Osteoblast (primary cell): ENCODE data around the gene ULBP1. TPM values are rescaled to one million over a fixed set of nuclear protein-coding genes. Genes with fewer than 3 reads are reported as not detected.
A peak's percentile ranks its signal among the peaks of the same experiment; 100 is the strongest.
"Not testable (repeated sequence)": the region's sequence is repeated elsewhere in the genome, so short reads cannot be mapped to it uniquely, and the experiment has no call there.

Experiments used
- DNase-seq: peaks from one replicate; pipeline ENCODE4 v3.0.0; 2011; ENCODE audit warnings: low spot score, mixed read lengths; ENCODE audit not compliant: insufficient read length; ENCODE audit errors: missing footprints
- H2AFZ ChIP-seq: 2 replicates; pipeline ENCODE4 v1.6.0; 2011; ENCODE audit warnings: mild to moderate bottlenecking, low read length
- H3K27ac ChIP-seq: 2 replicates; pipeline ENCODE4 v1.5.1; 2011; ENCODE audit warnings: mild to moderate bottlenecking, low read depth, low read length, moderate library complexity
- H3K27me3 ChIP-seq: 2 replicates; pipeline ENCODE4 v1.6.0; 2012; ENCODE audit warnings: mild to moderate bottlenecking, control low read depth, inconsistent platforms, low read length, moderate library complexity; ENCODE audit not compliant: insufficient read depth
- H3K36me3 ChIP-seq: 2 replicates; pipeline ENCODE4 v1.5.1; 2011; ENCODE audit warnings: mild to moderate bottlenecking, low read length, control low read depth, moderate library complexity; ENCODE audit not compliant: insufficient read depth
- H3K4me1 ChIP-seq: 2 replicates; pipeline ENCODE4 v1.5.1; 2011; ENCODE audit warnings: mild to moderate bottlenecking, low read length, control low read depth, moderate library complexity; ENCODE audit not compliant: insufficient read depth
- H3K4me2 ChIP-seq: 2 replicates; pipeline ENCODE4 v1.6.0; 2011; ENCODE audit warnings: mild to moderate bottlenecking, low read length; ENCODE audit not compliant: insufficient read depth
- H3K4me3 ChIP-seq: fragments of 200-600 bp; sonication (generic); 3 replicates; pipeline ENCODE4 v1.5.1; 2012; ENCODE audit warnings: mild to moderate bottlenecking, low read length, inconsistent platforms; ENCODE audit not compliant: insufficient read depth
- H3K79me2 ChIP-seq: 2 replicates; pipeline ENCODE4 v1.6.0; 2012; ENCODE audit warnings: mild to moderate bottlenecking, low read length, control low read depth, inconsistent platforms; ENCODE audit not compliant: insufficient read depth
- H3K9me3 ChIP-seq: 2 replicates; pipeline ENCODE4 v1.5.1; 2011; ENCODE audit warnings: low read depth, low read length, control low read depth
- H4K20me1 ChIP-seq: 2 replicates; pipeline ENCODE4 v1.6.0; 2012; ENCODE audit warnings: mild to moderate bottlenecking, low read length, control low read depth; ENCODE audit not compliant: insufficient read depth
- CTCF ChIP-seq: IDR thresholded peaks from 2 replicates; pipeline ENCODE4 v1.5.1; 2011; ENCODE audit warnings: mild to moderate bottlenecking, low read depth, low read length, moderate library complexity; ENCODE audit errors: extremely low read depth
- total RNA-seq: library from RNA; depleted of rRNA; stranded (reverse); fragments of >200 nt; gene quantifications from 2 replicates; pipeline ENCODE4 v1.2.3, GENCODE V29; 2012

Gene ULBP1
- total RNA-seq, 1 donor = 0.72 TPM

DNA sequence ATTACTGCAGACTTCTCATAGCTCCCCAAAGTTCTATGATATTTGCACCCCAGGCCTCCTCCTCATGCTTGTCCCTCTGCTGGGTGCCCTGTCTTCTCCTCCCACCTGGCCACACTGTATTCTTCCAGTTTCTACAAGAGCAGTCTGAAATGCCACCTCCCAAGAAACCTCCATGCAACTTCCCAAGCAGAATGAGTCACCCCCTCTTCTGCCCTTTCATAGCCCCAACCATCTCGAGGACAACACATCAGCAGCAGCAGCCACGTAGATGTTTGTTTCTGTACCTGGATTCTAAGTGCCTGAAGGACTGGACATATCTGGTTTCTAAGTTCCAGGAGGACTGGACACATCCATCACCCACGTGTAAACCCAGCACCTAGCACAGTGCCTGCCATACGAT lies 28.5 kb upstream of the ULBP1 start:
- no peak overlapping the region for H3K27ac ChIP-seq
- H3K4me2 ChIP-seq = no peak overlapping the region
- H3K4me1 ChIP-seq = peaks cover 12% of the 10 kb centered on the region
- DNase-seq = peak; percentile 76
- no peaks in the 10 kb centered on the region for H3K36me3 ChIP-seq
- H4K20me1 ChIP-seq = no peaks in the 10 kb centered on the region
- TF ChIP-seq CTCF = no peak
- H3K27me3 ChIP-seq = peaks cover 54% of the 10 kb centered on the region
- H3K79me2 ChIP-seq = no peaks in the 10 kb centered on the region
- H3K4me3 ChIP-seq = no peak overlapping the region
- no peaks in the 10 kb centered on the region for H3K9me3 ChIP-seq
- no peak overlapping the region for H2AFZ ChIP-seq

DNA sequence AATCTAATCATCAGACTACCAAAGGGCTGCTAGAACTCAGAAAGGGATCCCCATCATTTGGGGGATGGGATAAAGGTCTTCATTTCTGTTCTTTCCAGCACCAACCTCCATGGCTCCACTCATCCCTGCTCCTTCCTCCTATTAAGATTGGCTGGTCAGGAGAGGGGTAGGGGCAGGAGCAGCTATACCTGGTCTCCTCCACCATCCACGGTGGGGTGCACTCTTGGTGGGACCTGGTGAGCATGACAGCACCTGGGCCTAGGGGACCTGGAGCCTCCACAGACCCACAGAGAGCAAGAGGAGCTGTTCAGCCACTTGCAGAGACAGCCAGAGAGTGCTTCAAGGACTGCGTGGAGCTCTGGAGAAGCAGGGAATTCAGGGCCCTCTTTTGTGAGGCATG lies 28.1 kb upstream of the ULBP1 start:
- H3K79me2 ChIP-seq = no peaks in the 10 kb centered on the region
- H4K20me1 ChIP-seq = no peaks in the 10 kb centered on the region
- no peak for TF ChIP-seq CTCF
- no peak overlapping the region for H3K4me3 ChIP-seq
- H2AFZ ChIP-seq = no peak overlapping the region
- peaks cover 12% of the 10 kb centered on the region for H3K4me1 ChIP-seq
- no peaks in the 10 kb centered on the region for H3K9me3 ChIP-seq
- no peaks in the 10 kb centered on the region for H3K36me3 ChIP-seq
- H3K4me2 ChIP-seq = no peak overlapping the region
- H3K27ac ChIP-seq = no peak overlapping the region
- H3K27me3 ChIP-seq = peaks cover 50% of the 10 kb centered on the region
- DNase-seq = no peak

DNA sequence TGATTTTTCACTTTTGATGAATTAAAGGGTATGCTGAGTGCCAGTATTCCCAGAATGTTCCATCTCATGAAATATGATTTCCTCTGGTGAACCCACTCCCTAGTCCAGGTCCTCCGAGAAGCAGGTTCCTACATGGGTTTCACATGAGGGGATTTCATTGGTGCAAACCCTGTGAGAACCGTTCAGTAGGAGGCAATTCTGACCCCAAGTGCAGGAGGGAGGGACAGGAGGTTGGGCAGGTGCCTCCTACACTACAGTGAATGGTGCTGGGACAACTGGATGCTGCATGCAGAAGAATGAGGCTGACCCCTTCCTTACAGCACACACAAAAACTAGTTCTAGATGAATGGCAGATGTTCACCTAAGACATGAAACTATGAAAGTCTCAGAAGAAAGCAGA lies 27.0 kb upstream of the ULBP1 start:
- Histone ChIP-seq H3K4me1 (peaks cover 16% of the 10 kb centered on the region), H4K20me1 (no peaks in the 10 kb centered on the region), H3K4me3 (no peak overlapping the region), H2AFZ (no peak overlapping the region), H3K27me3 (peaks cover 42% of the 10 kb centered on the region), H3K9me3 (no peaks in the 10 kb centered on the region), H3K36me3 (no peaks in the 10 kb centered on the region), H3K79me2 (no peaks in the 10 kb centered on the region), H3K4me2 (no peak overlapping the region), H3K27ac (no peak overlapping the region)
- TF ChIP-seq CTCF = no peak
- DNase-seq = no peak

GRCh38 chr6:149938013-149938570 lies 25.7 kb upstream of the ULBP1 start:
- not testable (repeated sequence) for H3K36me3 ChIP-seq, DNase-seq, H3K27ac ChIP-seq, H4K20me1 ChIP-seq, H3K79me2 ChIP-seq, H3K9me3 ChIP-seq
- TF ChIP-seq CTCF = peak; percentile 17
- Histone ChIP-seq H2AFZ (peak overlapping the region; percentile 91), H3K4me3 (peak overlapping the region; percentile 75), H3K27me3 (peaks cover 39% of the 10 kb centered on the region), H3K4me1 (peaks cover 16% of the 10 kb centered on the region), H3K4me2 (peak overlapping the region; percentile 86)
